Retinal pigment epithelial cell (primary cell): ENCODE results near the gene ADGRD1.

Source experiments
- DNase-seq: peaks from one replicate; pipeline ENCODE4 v3.0.0-alpha.2; 2010; ENCODE audit warnings: low read depth
- H3K4me3 ChIP-seq: 2 replicates; pipeline ENCODE4 v1.5.1; 2011; ENCODE audit warnings: mild to moderate bottlenecking, low read length, control low read depth, moderate library complexity
- TF ChIP-seq, protein P1 (sequence below): conservative IDR thresholded peaks from 2 replicates; pipeline ENCODE4 v1.5.1; 2011; ENCODE audit warnings: low read depth, low read length, control low read depth, inconsistent platforms

Gene ADGRD1

DNA sequence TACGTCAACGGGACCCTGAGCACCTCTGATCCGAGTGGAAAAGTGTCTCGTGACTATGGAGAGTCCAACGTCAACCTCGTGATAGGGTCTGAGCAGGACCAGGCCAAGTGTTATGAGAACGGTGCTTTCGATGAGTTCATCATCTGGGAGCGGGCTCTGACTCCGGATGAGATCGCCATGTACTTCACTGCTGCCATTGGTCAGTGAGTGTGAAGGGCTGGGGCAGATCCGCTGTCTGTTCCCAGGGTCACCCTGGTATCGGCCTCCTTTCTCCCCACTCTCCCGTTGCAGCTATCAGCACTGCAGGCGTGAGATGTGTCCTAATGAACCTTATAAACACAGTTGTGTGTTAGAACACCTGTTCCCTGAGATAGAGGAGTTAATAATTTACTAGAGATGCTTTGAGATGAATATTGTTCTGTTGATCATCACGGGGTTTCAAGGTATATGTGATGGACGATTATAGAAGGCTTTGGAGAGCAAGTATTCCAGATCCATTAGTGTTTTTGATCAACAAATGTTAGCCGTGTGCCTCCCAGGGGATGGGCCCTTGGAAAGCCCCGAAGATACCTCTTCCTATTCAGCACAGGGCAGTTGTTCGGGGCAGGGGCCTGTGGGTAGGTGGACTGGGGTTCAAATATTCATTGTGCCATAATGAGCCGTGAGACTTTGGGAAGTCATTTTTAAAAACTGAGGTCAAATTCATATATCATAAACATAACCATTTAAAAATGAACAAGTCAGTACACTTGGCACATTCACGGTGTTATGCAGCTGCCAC, 33.6 kb downstream of the ADGRD1 start:
- no peak overlapping the region for H3K4me3 ChIP-seq
- TF ChIP-seq, protein P1, sequence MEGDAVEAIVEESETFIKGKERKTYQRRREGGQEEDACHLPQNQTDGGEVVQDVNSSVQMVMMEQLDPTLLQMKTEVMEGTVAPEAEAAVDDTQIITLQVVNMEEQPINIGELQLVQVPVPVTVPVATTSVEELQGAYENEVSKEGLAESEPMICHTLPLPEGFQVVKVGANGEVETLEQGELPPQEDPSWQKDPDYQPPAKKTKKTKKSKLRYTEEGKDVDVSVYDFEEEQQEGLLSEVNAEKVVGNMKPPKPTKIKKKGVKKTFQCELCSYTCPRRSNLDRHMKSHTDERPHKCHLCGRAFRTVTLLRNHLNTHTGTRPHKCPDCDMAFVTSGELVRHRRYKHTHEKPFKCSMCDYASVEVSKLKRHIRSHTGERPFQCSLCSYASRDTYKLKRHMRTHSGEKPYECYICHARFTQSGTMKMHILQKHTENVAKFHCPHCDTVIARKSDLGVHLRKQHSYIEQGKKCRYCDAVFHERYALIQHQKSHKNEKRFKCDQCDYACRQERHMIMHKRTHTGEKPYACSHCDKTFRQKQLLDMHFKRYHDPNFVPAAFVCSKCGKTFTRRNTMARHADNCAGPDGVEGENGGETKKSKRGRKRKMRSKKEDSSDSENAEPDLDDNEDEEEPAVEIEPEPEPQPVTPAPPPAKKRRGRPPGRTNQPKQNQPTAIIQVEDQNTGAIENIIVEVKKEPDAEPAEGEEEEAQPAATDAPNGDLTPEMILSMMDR = no peak
- no peak for DNase-seq

- TF ChIP-seq, protein P1 = no peak
- H3K4me3 ChIP-seq = no peak overlapping the region
- no peak for DNase-seq
These were observed 34.6 kb downstream of the ADGRD1 start for GRCh38 chr12:130988261-130988660.

DNA sequence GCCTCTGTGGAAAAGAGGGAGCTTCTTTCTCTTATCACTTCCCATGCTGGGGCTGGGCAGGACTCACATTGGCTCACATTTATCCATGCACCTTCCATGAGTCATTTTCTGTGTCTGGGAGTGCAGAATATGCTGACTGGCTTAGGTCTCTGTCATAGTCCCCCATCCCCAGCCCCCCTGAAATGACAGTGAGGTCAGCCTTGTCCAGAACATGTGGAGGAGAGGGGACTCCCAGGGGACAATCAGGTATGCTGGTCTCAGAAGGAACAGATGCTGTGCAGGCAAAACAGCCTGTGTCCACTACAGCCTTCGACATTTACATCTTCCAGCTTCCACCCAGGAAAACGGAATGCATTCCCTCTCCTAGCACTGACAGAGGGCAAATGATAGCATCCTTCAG, 35.0 kb downstream of the ADGRD1 start:
- no peak overlapping the region for H3K4me3 ChIP-seq
- TF ChIP-seq, protein P1 = no peak
- DNase-seq = no peak

GRCh38 chr12:130989391-130989790, 35.7 kb downstream of the ADGRD1 start:
- TF ChIP-seq, protein P1 = no peak
- no peak for DNase-seq
- H3K4me3 ChIP-seq = no peak overlapping the region

- TF ChIP-seq, protein P1 = no peak
- DNase-seq = no peak
- no peak overlapping the region for H3K4me3 ChIP-seq
These were observed 36.3 kb downstream of the ADGRD1 start for GRCh38 chr12:130990034-130990433.

- TF ChIP-seq, protein P1 = no peak
- DNase-seq = no peak
- H3K4me3 ChIP-seq = no peak overlapping the region
These were observed 38.7 kb downstream of the ADGRD1 start for GRCh38 chr12:130992448-130992847.

GRCh38 chr12:130992979-130993538, 39.4 kb downstream of the ADGRD1 start:
- TF ChIP-seq, protein P1 = no peak
- no peak for DNase-seq
- H3K4me3 ChIP-seq = no peak overlapping the region
